Gastrocnemius medialis (tissue), 4 donors: ENCODE results near the gene PUS3.

Experiments
- POLR2A ChIP-seq, 2 donors: fragments of 450-650 bp; IDR thresholded peaks; one replicate each; pipeline ENCODE4 v1.6.1; 2017; ENCODE audit warnings: antibody characterized with exemption in 2 of 2, mild to moderate bottlenecking in 2 of 2, moderate library complexity in 2 of 2
- TF ChIP-seq, protein P1 (sequence below), 5 experiments: fragments of 450-650 bp in 3 of 5; fragments of 200-600 bp in 2 of 5; sonication (generic) in 2 of 5; IDR thresholded peaks in 4 of 5; conservative IDR thresholded peaks in 1 of 5; 1 replicate in 4 of 5; 2 replicates in 1 of 5; pipeline ENCODE4 v1.5.1; 2016 to 2019; ENCODE audit warnings: antibody characterized with exemption in 5 of 5, mild to moderate bottlenecking in 3 of 5, moderate library complexity in 3 of 5

DNA sequence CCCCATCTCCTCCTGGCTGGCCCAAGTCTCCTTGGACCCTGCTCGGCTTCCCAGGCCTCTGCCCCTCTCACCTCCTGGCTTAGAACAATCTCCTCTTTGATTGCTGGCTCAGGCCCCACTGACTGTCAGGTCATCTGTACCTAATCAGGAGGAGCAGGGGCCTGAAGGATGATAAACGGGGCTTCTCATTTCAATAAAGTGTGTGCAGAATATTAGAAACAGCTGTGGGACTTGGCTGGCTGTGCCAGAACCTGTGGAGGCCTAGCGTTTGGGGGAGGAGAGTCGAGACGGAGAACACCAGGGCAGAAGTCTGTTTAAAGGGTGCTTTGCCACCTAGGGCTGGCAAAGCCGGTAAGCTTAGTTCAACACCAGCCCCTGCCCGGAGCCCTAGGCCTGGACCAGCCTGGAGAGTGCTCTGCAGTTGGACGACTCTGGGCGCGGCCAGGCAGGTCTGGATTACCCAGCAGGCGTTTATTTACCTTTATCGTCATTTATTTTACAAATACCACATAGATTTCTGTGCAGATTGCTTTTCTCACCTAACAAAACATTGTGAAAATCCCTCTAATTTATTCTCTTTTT, 32.7 kb upstream of the PUS3 start:
- TF ChIP-seq, protein P1, sequence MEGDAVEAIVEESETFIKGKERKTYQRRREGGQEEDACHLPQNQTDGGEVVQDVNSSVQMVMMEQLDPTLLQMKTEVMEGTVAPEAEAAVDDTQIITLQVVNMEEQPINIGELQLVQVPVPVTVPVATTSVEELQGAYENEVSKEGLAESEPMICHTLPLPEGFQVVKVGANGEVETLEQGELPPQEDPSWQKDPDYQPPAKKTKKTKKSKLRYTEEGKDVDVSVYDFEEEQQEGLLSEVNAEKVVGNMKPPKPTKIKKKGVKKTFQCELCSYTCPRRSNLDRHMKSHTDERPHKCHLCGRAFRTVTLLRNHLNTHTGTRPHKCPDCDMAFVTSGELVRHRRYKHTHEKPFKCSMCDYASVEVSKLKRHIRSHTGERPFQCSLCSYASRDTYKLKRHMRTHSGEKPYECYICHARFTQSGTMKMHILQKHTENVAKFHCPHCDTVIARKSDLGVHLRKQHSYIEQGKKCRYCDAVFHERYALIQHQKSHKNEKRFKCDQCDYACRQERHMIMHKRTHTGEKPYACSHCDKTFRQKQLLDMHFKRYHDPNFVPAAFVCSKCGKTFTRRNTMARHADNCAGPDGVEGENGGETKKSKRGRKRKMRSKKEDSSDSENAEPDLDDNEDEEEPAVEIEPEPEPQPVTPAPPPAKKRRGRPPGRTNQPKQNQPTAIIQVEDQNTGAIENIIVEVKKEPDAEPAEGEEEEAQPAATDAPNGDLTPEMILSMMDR (IDR thresholded peaks at IDR 0.05 in 4 of 5, conservative IDR thresholded peaks at IDR 0.05 in 1 of 5) = no peak
- TF ChIP-seq POLR2A (IDR thresholded peaks at IDR 0.05) = no peak
